ENCODE data around the gene EEIG1.

Gene EEIG1

GRCh38 chr9:127941062-127941960 lies 39.5 kb downstream of the EEIG1 start:
- DNase-seq (ENCODE audit: low spot score): no peak

GRCh38 chr9:127940593-127940992 lies 40.2 kb downstream of the EEIG1 start:
- DNase-seq (ENCODE audit: low spot score): no peak

- no peak for DNase-seq (ENCODE audit: low spot score)
These were observed 42.5 kb downstream of the EEIG1 start for GRCh38 chr9:127938298-127938690.

- peak; percentile 86 for DNase-seq (ENCODE audit: low spot score)
These were observed 43.1 kb downstream of the EEIG1 start, which contains the start of gene DPM2 for GRCh38 chr9:127937388-127938297. DPM2 (minus strand) TSS chr9:127937854; CDS start chr9:127937820, 34 bp downstream.

- no peak for DNase-seq (ENCODE audit: low spot score)
These were observed 43.8 kb downstream of the EEIG1 start for GRCh38 chr9:127937056-127937387.

- DNase-seq (ENCODE audit: low spot score): no peak
These were observed 44.4 kb downstream of the EEIG1 start for GRCh38 chr9:127936347-127936852.

- DNase-seq (ENCODE audit: low spot score): no peak
These were observed 45.0 kb downstream of the EEIG1 start for GRCh38 chr9:127935765-127936221.

GRCh38 chr9:127934986-127935385 lies 45.8 kb downstream of the EEIG1 start:
- DNase-seq (ENCODE audit: low spot score): no peak

GRCh38 chr9:127934248-127934647 lies 46.5 kb downstream of the EEIG1 start:
- DNase-seq (ENCODE audit: low spot score): no peak

GRCh38 chr9:127931092-127931881 lies 49.5 kb downstream of the EEIG1 start:
- DNase-seq (ENCODE audit: low spot score): peak; percentile 73

Measured in kidney tubule cell (primary cell).